AG09309 (cell line): ENCODE data around the gene EVI5.

Source experiments
- DNase-seq: peaks from one replicate; pipeline ENCODE4 v3.0.0-alpha.2; 2010; ENCODE audit warnings: low read depth
- H3K4me3 ChIP-seq: 2 replicates; pipeline ENCODE4 v1.5.1; 2011; ENCODE audit warnings: mild to moderate bottlenecking, low read depth, low read length, moderate library complexity; ENCODE audit not compliant: control insufficient read depth
- CTCF ChIP-seq: IDR thresholded peaks from 2 replicates; pipeline ENCODE4 v1.5.1; 2011; ENCODE audit warnings: mild to moderate bottlenecking, low read depth, low read length, inconsistent platforms; ENCODE audit not compliant: insufficient read depth, control insufficient read depth; ENCODE audit errors: missing control alignments

The EVI5 gene

DNA sequence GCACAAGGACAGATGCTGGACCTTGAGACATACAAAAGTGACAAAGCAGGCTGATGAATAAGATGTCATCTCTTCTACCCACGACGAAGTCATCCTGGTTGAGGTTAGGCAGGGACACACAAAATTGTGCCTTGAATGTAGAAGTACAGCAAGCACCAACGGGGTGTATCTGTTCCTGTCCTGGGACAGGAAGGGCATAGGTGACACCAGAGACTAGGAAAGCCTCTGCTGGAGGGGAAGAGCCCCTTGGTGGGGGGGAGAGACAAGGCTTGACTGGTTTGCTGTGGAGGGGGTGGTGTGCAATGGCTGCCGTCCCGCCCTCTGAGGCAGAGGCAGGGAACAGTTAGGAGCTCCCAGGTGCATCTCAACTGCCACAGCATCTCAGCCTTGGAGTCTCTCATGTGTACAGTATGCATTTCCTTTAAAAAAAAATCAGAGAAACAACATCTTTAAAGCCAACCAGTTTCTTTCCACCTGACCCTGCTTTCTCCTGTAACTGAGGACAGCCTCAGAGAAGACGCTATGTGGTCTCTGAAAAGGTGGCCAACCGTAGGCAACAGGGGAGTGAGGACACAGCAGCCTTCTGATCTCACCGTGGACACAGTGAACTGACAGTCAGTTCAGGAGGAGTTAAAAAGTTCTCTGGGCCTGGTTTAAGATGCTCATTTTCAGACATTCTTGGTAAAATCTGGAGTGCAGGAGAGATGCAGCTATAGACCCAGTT is 280.5 kb downstream of the EVI5 start:
- no peak overlapping the region for H3K4me3 ChIP-seq
- no peak for DNase-seq
- no peak for TF ChIP-seq CTCF

- no peak for DNase-seq
- H3K4me3 ChIP-seq = no peak overlapping the region
- TF ChIP-seq CTCF = no peak
Observed at GRCh38 chr1:92503926-92504285, 281.0 kb downstream of the EVI5 start.

- TF ChIP-seq CTCF = no peak
- DNase-seq = no peak
- no peak overlapping the region for H3K4me3 ChIP-seq
Observed at GRCh38 chr1:92503043-92503925, 281.6 kb downstream of the EVI5 start.

GRCh38 chr1:92502247-92502646 is 282.7 kb downstream of the EVI5 start:
- no peak for DNase-seq
- H3K4me3 ChIP-seq = no peak overlapping the region
- TF ChIP-seq CTCF = no peak

DNA sequence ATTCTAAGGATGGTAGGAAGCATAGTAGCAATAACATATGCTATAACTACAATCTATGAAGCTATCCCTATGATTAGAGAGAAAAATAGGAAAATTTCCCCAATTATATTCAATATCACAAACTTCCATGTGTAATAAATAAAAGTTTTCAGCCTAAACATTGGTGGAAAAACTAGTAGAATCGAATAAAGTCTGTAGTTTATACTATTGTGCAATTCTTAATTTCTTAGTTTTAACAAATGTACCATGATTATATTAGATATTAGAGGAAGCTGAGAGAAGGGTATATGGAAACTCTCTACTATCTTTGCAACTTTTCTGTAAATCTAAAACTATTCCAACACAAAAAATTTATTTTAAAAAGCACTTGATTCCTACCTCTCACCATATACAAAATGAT is 284.4 kb downstream of the EVI5 start:
- no peak overlapping the region for H3K4me3 ChIP-seq
- no peak for DNase-seq
- TF ChIP-seq CTCF = no peak

DNA sequence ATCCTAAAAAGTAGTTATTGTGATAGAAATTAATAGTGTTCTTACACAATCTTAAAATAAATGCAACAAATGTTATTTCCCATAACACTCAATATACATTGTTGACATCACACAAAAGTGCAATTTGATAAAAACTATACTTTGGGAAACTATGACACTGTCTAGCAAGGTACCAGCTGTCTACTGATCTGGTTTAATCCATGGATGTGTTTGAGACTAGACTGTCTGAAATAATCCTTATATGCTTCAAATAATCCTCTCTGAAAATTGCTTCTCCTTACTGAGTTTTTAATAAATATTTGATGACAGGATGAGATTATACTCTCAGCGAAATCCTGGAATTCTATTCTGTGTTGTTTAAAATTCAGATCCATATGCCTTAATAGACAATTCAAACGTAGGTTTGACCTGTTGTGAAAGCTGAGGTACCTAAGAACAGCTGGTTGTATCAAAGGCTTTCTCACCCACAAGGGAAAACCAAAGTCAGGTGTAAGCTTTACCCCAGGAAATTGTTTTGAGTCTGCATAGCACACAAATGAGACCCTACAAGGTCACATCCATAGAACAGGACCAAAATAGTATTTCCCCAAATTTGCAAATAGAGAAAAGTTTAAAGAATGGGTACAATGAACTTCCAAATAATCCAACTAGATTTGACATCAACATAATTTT is 289.4 kb downstream of the EVI5 start:
- no peak overlapping the region for H3K4me3 ChIP-seq
- no peak for DNase-seq
- TF ChIP-seq CTCF = no peak
